HEK293 (cell line): Measurements from ENCODE around the gene MAPK12.

Source experiments
- CTCF ChIP-seq: fragments of 450-650 bp; formaldehyde crosslinking; IDR thresholded peaks from 2 replicates; pipeline ENCODE4 v1.5.1; 2016; ENCODE audit warnings: missing biosample characterization, missing genetic modification characterization
- FEZF1 ChIP-seq: fragments of 450-650 bp; formaldehyde crosslinking; IDR thresholded peaks from 2 replicates; pipeline ENCODE4 v1.5.1; 2016; ENCODE audit warnings: missing biosample characterization, missing genetic modification characterization
- GLI4 ChIP-seq: fragments of 450-650 bp; formaldehyde crosslinking; IDR thresholded peaks from 2 replicates; pipeline ENCODE4 v1.5.1; 2016; ENCODE audit warnings: missing biosample characterization, missing genetic modification characterization
- MYNN ChIP-seq: fragments of 450-650 bp; formaldehyde crosslinking; IDR thresholded peaks from 2 replicates; pipeline ENCODE4 v1.5.1; 2016; ENCODE audit warnings: missing biosample characterization, missing genetic modification characterization, borderline replicate concordance
- PBX3 ChIP-seq: sonication (generic); formaldehyde crosslinking; IDR thresholded peaks from 2 replicates; pipeline ENCODE4 v1.8.1; 2022; ENCODE audit warnings: mild to moderate bottlenecking, moderate library complexity, missing genetic modification reagents
- YY1 ChIP-seq: fragments of 450-650 bp; formaldehyde crosslinking; IDR thresholded peaks from 2 replicates; pipeline ENCODE4 v1.5.1; 2018; ENCODE audit warnings: missing biosample characterization, missing genetic modification characterization
- ZNF280D ChIP-seq: fragments of 450-650 bp; formaldehyde crosslinking; IDR thresholded peaks from 2 replicates; pipeline ENCODE4 v1.5.1; 2016; ENCODE audit warnings: missing biosample characterization, missing genetic modification characterization
- ZNF324 ChIP-seq: fragments of 450-650 bp; formaldehyde crosslinking; IDR thresholded peaks from 2 replicates; pipeline ENCODE4 v1.5.1; 2016; ENCODE audit warnings: missing biosample characterization, missing genetic modification characterization
- ZNF416 ChIP-seq: fragments of 450-650 bp; formaldehyde crosslinking; IDR thresholded peaks from 2 replicates; pipeline ENCODE4 v1.5.1; 2016; ENCODE audit warnings: missing biosample characterization, missing genetic modification characterization
- ZNF423 ChIP-seq: fragments of 450-650 bp; formaldehyde crosslinking; IDR thresholded peaks from 2 replicates; pipeline ENCODE4 v1.5.1; 2016; ENCODE audit warnings: missing biosample characterization, missing genetic modification characterization
- ZNF830 ChIP-seq: fragments of 450-650 bp; IDR thresholded peaks from 2 replicates; pipeline ENCODE4 v1.5.0; 2018; ENCODE audit warnings: missing biosample characterization, missing genetic modification characterization, low read depth, mild to moderate bottlenecking, moderate library complexity

- TF ChIP-seq ZNF416 (tag by site-specific recombination) = no peak
- TF ChIP-seq CTCF (tag by site-specific recombination) = no peak
- no peak for TF ChIP-seq MYNN
- no peak for TF ChIP-seq ZNF324 (tag by site-specific recombination)
- TF ChIP-seq ZNF423 (tag by site-specific recombination) = no peak
- no peak for TF ChIP-seq YY1 (tag by site-specific recombination)
- TF ChIP-seq ZNF280D (tag by site-specific recombination) = no peak
- no peak for TF ChIP-seq ZNF830
- TF ChIP-seq FEZF1 = no peak
- TF ChIP-seq PBX3 (CRISPR knock-in tag) = no peak
- no peak for TF ChIP-seq GLI4 (tag by site-specific recombination)
Measured at GRCh38 chr22:50258361-50259292, 2.9 kb downstream of the MAPK12 start.
